Left lung (tissue), 14 donors: ENCODE measurements around the gene OXNAD1. TPM values are rescaled to one million over a fixed set of nuclear protein-coding genes. Genes with fewer than 3 reads are reported as not detected.

Experiments
- ATAC-seq: fragments of 200-7000 bp; cut with Tn5 transposase; one replicate; pipeline ENCODE4 v1.9.1; 2020; ENCODE audit warnings: moderate library complexity
- DNase-seq, 4 donors: peaks; one replicate each; pipeline ENCODE4 v3.0.0-alpha.2; 2013 to 2020
- H3K27ac ChIP-seq, 2 donors: fragments of 200-600 bp; sonication (generic) in 1 of 2; one replicate each; pipeline versions ENCODE4 v1.5.0 to v1.8.0; 2020 to 2021
- H3K27me3 ChIP-seq, 2 donors: fragments of 200-600 bp; sonication (generic) in 1 of 2; one replicate each; pipeline versions ENCODE4 v1.5.0 to v1.8.0; 2020 to 2021
- H3K36me3 ChIP-seq, 2 donors: fragments of 200-600 bp; sonication (generic) in 1 of 2; one replicate each; pipeline versions ENCODE4 v1.5.0 to v1.8.0; 2020 to 2021
- H3K4me1 ChIP-seq, 2 donors: fragments of 200-600 bp; one replicate each; pipeline ENCODE4 v1.8.0; 2021
- H3K4me3 ChIP-seq, 2 donors: fragments of 200-600 bp; sonication (generic) in 1 of 2; one replicate each; pipeline versions ENCODE4 v1.5.0 to v1.8.0; 2020 to 2021; ENCODE audit warnings: mild to moderate bottlenecking in 1 of 2
- H3K9me3 ChIP-seq, 2 donors: fragments of 200-600 bp; sonication (generic) in 1 of 2; one replicate each; pipeline versions ENCODE4 v1.5.0 to v1.8.0; 2020 to 2021
- intact Hi-C, 2 donors: fragments of 100-400 bp; cut with DNase I; formaldehyde crosslinking; loops; one replicate each; pipeline versions ENCODE4 v1.11.2 to v1.14.2; 2022
- long read RNA-seq, 12 donors: library from polyadenylated mRNA in 2 of 12; unstranded in 2 of 12; transcript quantifications; one replicate each; pipeline ENCODE4 v2.0.0 and lab custom pipeline, GENCODE V29; 2019 to 2026
- polyA plus RNA-seq, 6 donors: library from polyadenylated mRNA; unstranded; fragments of 120-200 nt; gene quantifications; one replicate each; pipeline ENCODE4 v1.2.1, GENCODE V29; 2013; ENCODE audit not compliant: insufficient read length in 6 of 6
- total RNA-seq, 2 donors: library from RNA; stranded (reverse); fragmentation: NEBNext Ultra II Directional; extraction: Animal tissue kit (Norgen Biotek cat#: 25700); gene quantifications; one replicate each; pipeline ENCODE4 v1.2.1, GENCODE V29; 2021
- TF ChIP-seq, protein P1 (sequence below), 2 donors: fragments of 200-600 bp; sonication (generic) in 1 of 2; IDR thresholded peaks; one replicate each; pipeline versions ENCODE4 v1.5.0 to v1.8.0; 2021; ENCODE audit warnings: antibody characterized with exemption in 2 of 2
- donor health status: DM: no; HTN: yes; CAD: no.
- donor health status: DM: no; HTN: no; CAD: no.

Gene OXNAD1, protein sequence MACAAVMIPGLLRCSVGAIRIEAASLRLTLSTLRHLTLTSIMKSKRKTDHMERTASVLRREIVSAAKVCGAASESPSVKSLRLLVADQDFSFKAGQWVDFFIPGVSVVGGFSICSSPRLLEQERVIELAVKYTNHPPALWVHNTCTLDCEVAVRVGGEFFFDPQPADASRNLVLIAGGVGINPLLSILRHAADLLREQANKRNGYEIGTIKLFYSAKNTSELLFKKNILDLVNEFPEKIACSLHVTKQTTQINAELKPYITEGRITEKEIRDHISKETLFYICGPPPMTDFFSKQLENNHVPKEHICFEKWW
- total RNA-seq (10 to 100 TPM in 1 of 2 donors, 1 to 10 TPM in 1; 8.4 to 14.3 TPM), polyA plus RNA-seq (10 to 100 TPM; 10.9 to 13.5 (median 11.9) TPM)
- long read RNA-seq, donor 1, partial matches to known transcripts = 28 of 48 reads
- long read RNA-seq, donor 1, other reads (novel, unspliced or antisense) = 17 of 48 reads
- long read RNA-seq, donor 2, partial matches to known transcripts = 5 of 44 reads
- long read RNA-seq, donor 2, other reads (novel, unspliced or antisense) = 37 of 44 reads
- long read RNA-seq, donor 3, partial matches to known transcripts = 6 of 8 reads
- long read RNA-seq, donor 3, other reads (novel, unspliced or antisense) = 0 of 8 reads
- long read RNA-seq, donor 4, partial matches to known transcripts = 1 of 6 reads
- long read RNA-seq, donor 4, other reads (novel, unspliced or antisense) = 0 of 6 reads
- long read RNA-seq, donor 5, partial matches to known transcripts = 20 of 38 reads
- long read RNA-seq, donor 5, other reads (novel, unspliced or antisense) = 17 of 38 reads
- long read RNA-seq, donor 6, partial matches to known transcripts = 22 of 25 reads
- long read RNA-seq, donor 6, other reads (novel, unspliced or antisense) = 0 of 25 reads
- long read RNA-seq, donor 7, partial matches to known transcripts = 0 of 1 reads
- long read RNA-seq, donor 7, other reads (novel, unspliced or antisense) = 0 of 1 reads
- long read RNA-seq, donor 8, partial matches to known transcripts = 0 of 3 reads
- long read RNA-seq, donor 8, other reads (novel, unspliced or antisense) = 0 of 3 reads
- long read RNA-seq, donor 9 = 0 reads
- long read RNA-seq, donor 10, transcript OXNAD1-209 (9 exons, 3,983 nt) = major isoform, 8 of 17 reads
- long read RNA-seq, donor 10, partial matches to known transcripts = 5 of 17 reads
- long read RNA-seq, donor 10, other reads (novel, unspliced or antisense) = 1 of 17 reads
- long read RNA-seq, donor 11, partial matches to known transcripts = 0 of 2 reads
- long read RNA-seq, donor 11, other reads (novel, unspliced or antisense) = 0 of 2 reads
- long read RNA-seq, donor 12, partial matches to known transcripts = 0 of 1 reads
- long read RNA-seq, donor 12, other reads (novel, unspliced or antisense) = 0 of 1 reads

DNA sequence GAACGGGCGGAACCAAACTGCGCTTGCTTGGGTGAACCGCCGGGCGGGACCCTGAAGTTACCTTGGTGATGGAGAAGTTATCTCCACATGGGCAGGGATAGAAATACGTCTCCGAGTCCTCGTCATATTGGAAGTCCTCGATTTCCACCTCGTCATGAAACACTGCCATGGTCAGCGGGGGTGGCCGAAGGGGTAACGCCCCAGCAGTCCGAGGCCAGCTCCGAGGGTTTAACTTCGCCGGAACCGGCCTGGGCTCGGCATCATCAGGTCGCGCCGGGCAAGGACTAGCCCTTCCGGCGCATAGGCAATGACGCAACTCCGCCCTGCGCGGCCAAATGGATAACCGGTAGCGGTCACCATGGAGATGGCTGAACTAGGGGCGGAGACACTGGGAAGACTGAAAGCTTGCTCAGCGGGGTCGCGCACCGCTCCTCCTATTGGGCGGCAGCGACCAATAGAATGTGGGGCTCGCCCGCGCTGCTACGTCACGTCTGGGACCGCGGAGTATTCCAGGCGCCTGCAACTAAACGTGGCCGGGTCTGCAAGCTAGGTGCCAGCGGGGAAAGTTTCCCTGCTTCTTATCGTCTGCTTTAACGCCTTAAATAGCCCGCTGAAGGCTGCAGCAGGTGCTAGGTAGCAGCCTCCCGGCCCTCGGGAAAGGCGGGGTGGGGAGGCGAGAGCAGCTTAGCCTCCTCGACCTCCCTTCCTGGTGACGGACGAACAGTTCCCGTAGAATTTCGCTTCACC is at the start of gene OXNAD1, which contains the start of gene DPH3:
Gene OXNAD1, plus strand, starts transcription at position 505 of the 747 bp plus-strand sequence. CDS start 5,741 bp downstream, outside the sequence.
Gene DPH3, minus strand, starts transcription at position 236 of the 747 bp plus-strand sequence. Its CDS starts 67 bp downstream, at position 169.
- H3K27ac ChIP-seq = peak within 1 kb of the TSS; percentile 89 to 94
- DNase-seq (peak; percentile 98 to 100 (median 100)), ATAC-seq (peak; percentile 99)
- intact Hi-C loops = no loop called here
- no peaks in the 10 kb centered on the region for H3K9me3 ChIP-seq
- TF ChIP-seq, protein P1, sequence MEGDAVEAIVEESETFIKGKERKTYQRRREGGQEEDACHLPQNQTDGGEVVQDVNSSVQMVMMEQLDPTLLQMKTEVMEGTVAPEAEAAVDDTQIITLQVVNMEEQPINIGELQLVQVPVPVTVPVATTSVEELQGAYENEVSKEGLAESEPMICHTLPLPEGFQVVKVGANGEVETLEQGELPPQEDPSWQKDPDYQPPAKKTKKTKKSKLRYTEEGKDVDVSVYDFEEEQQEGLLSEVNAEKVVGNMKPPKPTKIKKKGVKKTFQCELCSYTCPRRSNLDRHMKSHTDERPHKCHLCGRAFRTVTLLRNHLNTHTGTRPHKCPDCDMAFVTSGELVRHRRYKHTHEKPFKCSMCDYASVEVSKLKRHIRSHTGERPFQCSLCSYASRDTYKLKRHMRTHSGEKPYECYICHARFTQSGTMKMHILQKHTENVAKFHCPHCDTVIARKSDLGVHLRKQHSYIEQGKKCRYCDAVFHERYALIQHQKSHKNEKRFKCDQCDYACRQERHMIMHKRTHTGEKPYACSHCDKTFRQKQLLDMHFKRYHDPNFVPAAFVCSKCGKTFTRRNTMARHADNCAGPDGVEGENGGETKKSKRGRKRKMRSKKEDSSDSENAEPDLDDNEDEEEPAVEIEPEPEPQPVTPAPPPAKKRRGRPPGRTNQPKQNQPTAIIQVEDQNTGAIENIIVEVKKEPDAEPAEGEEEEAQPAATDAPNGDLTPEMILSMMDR (IDR thresholded peaks at IDR 0.05) = peak in 1 of 2 donors; percentile 25
- H3K4me1 ChIP-seq = peaks cover 16 to 53% of the 10 kb centered on the region in 2 donors
- peaks cover 0 to 14% of the 10 kb centered on the region in 2 donors for H3K36me3 ChIP-seq
- no peaks in the 10 kb centered on the region for H3K27me3 ChIP-seq
- peak within 1 kb of the TSS; percentile 81 to 90 for H3K4me3 ChIP-seq

DNA sequence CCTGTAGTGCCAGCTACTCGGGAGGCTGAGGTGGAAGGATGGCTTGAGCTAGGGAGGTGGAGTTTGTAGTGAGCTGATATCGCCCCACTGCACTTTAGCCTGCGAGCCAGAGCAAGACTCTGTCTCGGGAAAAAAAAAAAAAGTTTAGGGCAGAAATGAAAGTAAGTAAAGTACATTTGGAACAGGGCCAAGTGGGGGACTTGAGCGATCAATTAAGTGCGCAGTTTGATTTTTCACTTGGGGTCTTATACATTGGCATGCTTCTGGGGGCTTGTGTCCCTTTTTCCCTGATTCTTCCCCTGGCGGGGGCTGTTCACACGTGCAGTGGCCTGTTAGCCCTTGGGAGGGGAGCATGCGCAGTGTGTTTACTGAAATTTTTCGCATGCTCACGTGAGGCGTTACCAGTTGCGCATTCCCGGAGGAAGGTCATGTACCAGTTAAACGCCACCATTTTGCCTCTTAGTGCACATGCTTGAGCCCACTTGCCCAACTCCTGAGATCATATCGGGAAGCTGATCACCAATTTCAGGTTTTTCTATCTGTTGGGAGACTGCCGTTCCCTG is 48.6 kb upstream of the OXNAD1 start:
- Histone ChIP-seq H3K9me3 (no peaks in the 10 kb centered on the region), H3K27ac (no peak overlapping the region)
- intact Hi-C loops = no loop called here

DNA sequence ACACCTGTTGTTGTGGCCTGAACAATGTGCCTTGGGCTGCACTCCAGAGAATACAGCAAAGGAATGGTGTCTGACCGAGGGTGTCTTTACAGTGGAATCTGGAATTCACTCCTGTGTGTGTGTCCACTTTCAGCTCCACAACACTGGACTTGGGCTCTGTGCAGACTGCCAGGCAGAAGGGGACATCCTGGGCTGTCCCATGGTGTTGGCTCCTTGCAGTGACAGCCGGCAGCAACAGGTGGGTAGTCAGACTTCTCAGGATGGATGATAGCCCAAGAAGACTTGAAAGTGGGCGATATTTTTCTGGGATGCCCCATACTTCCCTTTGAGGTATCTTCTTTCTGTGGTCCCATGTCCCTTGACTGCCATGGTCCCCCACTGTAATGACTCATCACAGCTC is 45.2 kb upstream of the OXNAD1 start:
- intact Hi-C loops = no loop called here
- no peaks in the 10 kb centered on the region for H3K4me1 ChIP-seq
- no peak overlapping the region for H3K27ac ChIP-seq
- no peak overlapping the region for H3K4me3 ChIP-seq
- no peaks in the 10 kb centered on the region for H3K36me3 ChIP-seq
- TF ChIP-seq, protein P1 (IDR thresholded peaks at IDR 0.05) = no peak
- no peaks in the 10 kb centered on the region for H3K9me3 ChIP-seq
- DNase-seq (no peak), ATAC-seq (no peak)
- no peaks in the 10 kb centered on the region for H3K27me3 ChIP-seq

More for the DNA sequence above, 48.6 kb upstream of the OXNAD1 start:
- TF ChIP-seq, protein P1 (IDR thresholded peaks at IDR 0.05) = no peak
- Histone ChIP-seq H3K4me3 (no peak overlapping the region), H3K36me3 (no peaks in the 10 kb centered on the region), H3K27me3 (no peaks in the 10 kb centered on the region), H3K4me1 (no peaks in the 10 kb centered on the region)
- DNase-seq (no peak), ATAC-seq (no peak)

DNA sequence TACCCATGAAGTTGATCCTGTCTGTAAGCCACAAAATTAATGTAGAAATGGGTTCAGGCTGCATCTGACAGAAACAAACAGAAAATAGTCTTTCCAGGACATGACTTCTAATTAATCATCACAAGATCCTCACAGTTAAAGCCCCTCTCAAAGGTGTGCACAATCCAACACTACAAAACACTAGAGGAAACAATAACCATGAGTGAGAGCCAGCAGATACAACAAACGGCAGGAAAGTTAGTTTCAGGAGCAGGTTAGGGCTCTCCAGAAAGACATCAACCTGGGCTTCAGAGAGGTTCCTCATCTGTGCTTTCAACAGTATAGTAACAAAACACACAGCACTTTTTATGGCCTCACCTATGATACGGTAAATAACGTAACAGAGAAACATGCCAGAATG is 43.0 kb upstream of the OXNAD1 start:
- H3K9me3 ChIP-seq = no peaks in the 10 kb centered on the region
- intact Hi-C loops = no loop called here
- H3K4me3 ChIP-seq = no peak overlapping the region
- no peak overlapping the region for H3K27ac ChIP-seq
- TF ChIP-seq, protein P1 (IDR thresholded peaks at IDR 0.05) = no peak
- ATAC-seq = no peak
- no peak for DNase-seq
- H3K4me1 ChIP-seq = no peaks in the 10 kb centered on the region
- no peaks in the 10 kb centered on the region for H3K27me3 ChIP-seq
- H3K36me3 ChIP-seq = no peaks in the 10 kb centered on the region
